Stimulated activated naive B cell treated with anti-CD40 and anti-IgM and Interleukin-4, amounts not matched to agents 10 μg/mL and 1 μg/mL and 100 μg/mL, for 72 hours (primary cell): Measurements from ENCODE around the gene CRK.
"Not testable (repeated sequence)": the region's sequence is repeated elsewhere in the genome, so short reads cannot be mapped to it uniquely, and the experiment has no call there.

Experiments
- ATAC-seq, 2 donors: fragments of 150-1000 bp; cut with Tn5 transposase; replicated peaks; 2 replicates each; pipeline ENCODE4 v1.10.0; 2021; ENCODE audit warnings: moderate library complexity in 1 of 2
- DNase-seq: peaks from one replicate; pipeline ENCODE4 v3.0.0; 2021
- H3K27ac Mint-ChIP-seq: one replicate; pipeline ENCODE4 v1.8.0; 2022; ENCODE audit warnings: mild to moderate bottlenecking, mixed read lengths
- H3K27me3 Mint-ChIP-seq, 2 donors: one replicate each; pipeline ENCODE4 v1.8.0; 2022; ENCODE audit warnings: mixed read lengths in 2 of 2
- H3K36me3 Mint-ChIP-seq, 2 donors: one replicate each; pipeline ENCODE4 v1.8.0; 2022; ENCODE audit warnings: mixed read lengths in 2 of 2, mild to moderate bottlenecking in 1 of 2
- H3K4me1 Mint-ChIP-seq, 2 donors: one replicate each; pipeline ENCODE4 v1.8.0; 2022; ENCODE audit warnings: mixed read lengths in 2 of 2, mild to moderate bottlenecking in 1 of 2
- H3K4me3 Mint-ChIP-seq, 2 donors: one replicate each; pipeline ENCODE4 v1.8.0; 2022; ENCODE audit warnings: mild to moderate bottlenecking in 2 of 2, mixed read lengths in 2 of 2, moderate library complexity in 1 of 2
- H3K9me3 Mint-ChIP-seq, 2 donors: one replicate each; pipeline ENCODE4 v1.8.0; 2022; ENCODE audit warnings: mixed read lengths in 2 of 2, mild to moderate bottlenecking in 1 of 2

Gene CRK

DNA sequence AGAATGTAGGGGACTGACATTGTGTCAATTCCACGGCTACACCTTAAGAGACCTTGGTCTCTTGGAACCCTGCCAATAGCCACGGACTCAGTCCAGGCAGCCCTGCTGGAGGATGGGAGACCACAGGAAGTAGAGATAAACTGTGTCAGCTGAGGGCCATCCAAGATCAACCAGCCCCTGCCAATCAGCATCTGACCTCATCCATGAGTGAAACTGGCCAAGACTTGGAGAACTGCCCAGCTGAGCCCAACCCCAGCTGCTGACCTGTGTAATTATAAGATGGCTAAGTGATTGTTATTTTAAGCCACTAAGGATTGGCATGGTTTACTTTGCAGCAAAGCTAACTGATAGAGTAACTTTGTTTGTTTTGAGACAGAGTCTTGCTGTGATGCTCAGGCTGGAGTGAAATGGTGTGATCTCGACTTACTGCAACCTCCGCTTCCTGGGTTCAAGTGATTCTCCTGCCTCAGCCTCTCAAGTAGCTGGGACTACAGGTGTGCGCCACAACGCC lies 42.7 kb downstream of the CRK start:
- H3K4me3 Mint-ChIP-seq, result no peak overlapping the region
- peaks cover 0 to 2% of the 10 kb centered on the region in 2 donors for H3K4me1 Mint-ChIP-seq
- no peaks in the 10 kb centered on the region for H3K9me3 Mint-ChIP-seq
- no peak for ATAC-seq
- peaks cover 8 to 12% of the 10 kb centered on the region in 2 donors for H3K36me3 Mint-ChIP-seq
- no peak for DNase-seq
- H3K27ac Mint-ChIP-seq, result no peak overlapping the region
- H3K27me3 Mint-ChIP-seq, result no peaks in the 10 kb centered on the region

DNA sequence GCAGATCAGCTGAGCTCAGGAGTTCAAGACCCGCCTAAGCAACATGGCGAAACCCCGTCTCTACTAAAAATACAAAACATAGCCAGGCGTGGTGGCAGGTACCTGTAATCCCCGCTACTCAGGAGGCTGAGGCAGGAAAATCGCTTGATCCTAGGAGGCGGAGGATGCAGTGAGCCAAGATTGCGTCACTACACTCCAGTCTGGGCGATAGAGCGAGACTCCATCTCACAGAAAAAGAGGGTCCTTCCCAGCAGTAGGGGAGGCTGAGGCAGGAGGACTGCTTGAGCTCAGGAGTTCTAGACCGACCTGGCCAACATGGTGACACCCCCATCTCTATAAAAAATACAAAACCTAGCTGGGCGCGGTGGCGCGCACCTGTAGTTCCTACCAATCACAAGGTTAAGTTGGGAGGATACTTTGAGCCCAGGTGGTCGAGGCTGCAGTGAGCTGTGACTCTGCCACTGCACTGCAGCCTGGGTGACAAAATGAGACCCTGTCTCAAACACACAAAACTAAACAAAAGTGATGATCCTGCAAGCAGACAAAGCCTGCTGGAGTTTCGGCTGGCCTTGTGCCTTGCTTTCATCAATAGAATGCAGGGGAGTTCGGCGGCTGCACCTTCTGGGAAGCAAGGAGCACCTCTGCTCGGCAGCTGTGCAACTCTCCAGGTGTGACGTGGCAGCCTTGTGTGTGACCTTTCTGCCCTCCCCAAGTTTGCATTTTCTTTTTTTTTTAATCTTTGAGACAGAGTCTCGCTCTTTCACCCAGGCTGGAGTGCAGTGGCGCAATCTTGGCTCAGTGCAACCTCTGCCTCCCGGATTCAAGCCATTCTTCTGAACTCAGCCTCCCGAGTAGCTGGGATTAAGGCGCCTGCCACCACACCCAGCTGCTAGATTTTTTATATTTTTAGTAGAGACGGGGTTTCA lies 43.6 kb downstream of the CRK start:
- peaks cover 4 to 7% of the 10 kb centered on the region in 2 donors for H3K36me3 Mint-ChIP-seq
- peaks cover 0 to 2% of the 10 kb centered on the region in 2 donors for H3K4me1 Mint-ChIP-seq
- ATAC-seq, result no peak
- no peak overlapping the region for H3K4me3 Mint-ChIP-seq
- H3K27me3 Mint-ChIP-seq, result no peaks in the 10 kb centered on the region
- no peak for DNase-seq
- no peak overlapping the region for H3K27ac Mint-ChIP-seq
- no peaks in the 10 kb centered on the region for H3K9me3 Mint-ChIP-seq

DNA sequence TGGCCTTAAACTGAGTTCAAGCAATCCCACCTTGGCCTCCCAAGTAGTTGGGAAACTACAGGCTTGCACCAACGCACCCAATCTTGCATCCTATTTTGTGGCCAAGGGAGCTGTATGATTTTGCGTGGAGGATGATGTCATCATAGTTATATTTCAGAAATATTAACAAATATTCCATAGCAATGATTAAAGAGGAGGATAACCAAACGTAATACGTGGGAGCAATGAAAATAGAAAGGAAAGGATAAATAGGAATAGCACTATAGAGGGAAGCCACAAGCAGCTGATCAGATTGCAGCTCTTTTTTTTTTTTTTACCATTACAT lies 53.8 kb downstream of the CRK start:
- Mint-ChIP-seq H3K4me1 (peaks cover 11 to 15% of the 10 kb centered on the region in 2 donors), H3K27me3 (no peaks in the 10 kb centered on the region), H3K27ac (no peak overlapping the region), H3K36me3 (peaks cover 14 to 26% of the 10 kb centered on the region in 2 donors), H3K9me3 (no peaks in the 10 kb centered on the region), H3K4me3 (no peak overlapping the region)
- DNase-seq, result no peak
- ATAC-seq, result no peak

- Mint-ChIP-seq H3K36me3 (peaks cover 17 to 40% of the 10 kb centered on the region in 2 donors), H3K4me3 (peak within 1 kb of the TSS; percentile 99 to 100), H3K4me1 (peaks cover 16 to 35% of the 10 kb centered on the region in 2 donors), H3K9me3 (no peaks in the 10 kb centered on the region), H3K27ac (peak within 1 kb of the TSS; percentile 100), H3K27me3 (no peaks in the 10 kb centered on the region)
- ATAC-seq, result peak; percentile 92 to 94
- DNase-seq, result peak; percentile 95
These were observed 56.1 kb downstream of the CRK start, which contains the start of gene YWHAE for GRCh38 chr17:1399679-1400512. YWHAE (minus strand) TSS chr17:1400222; CDS start chr17:1400110, 112 bp downstream.

- H3K4me1 Mint-ChIP-seq, result peaks cover 16 to 43% of the 10 kb centered on the region in 2 donors
- H3K4me3 Mint-ChIP-seq, result peak overlapping the region; percentile 99 to 100
- no peaks in the 10 kb centered on the region for H3K27me3 Mint-ChIP-seq
- H3K9me3 Mint-ChIP-seq, result no peaks in the 10 kb centered on the region
- peak; percentile 33 to 43 for ATAC-seq
- H3K27ac Mint-ChIP-seq, result peak overlapping the region; percentile 100
- no peak for DNase-seq
- peaks cover 19 to 40% of the 10 kb centered on the region in 2 donors for H3K36me3 Mint-ChIP-seq
These were observed 56.9 kb downstream of the CRK start for GRCh38 chr17:1398931-1399678.

GRCh38 chr17:1398028-1398427 lies 58.0 kb downstream of the CRK start:
- H3K27me3 Mint-ChIP-seq, result no peaks in the 10 kb centered on the region
- peaks cover 20 to 54% of the 10 kb centered on the region in 2 donors for H3K4me1 Mint-ChIP-seq
- DNase-seq (no peak), ATAC-seq (no peak)
- peak overlapping the region; percentile 100 for H3K27ac Mint-ChIP-seq
- H3K9me3 Mint-ChIP-seq, result no peaks in the 10 kb centered on the region
- H3K36me3 Mint-ChIP-seq, result peaks cover 19 to 40% of the 10 kb centered on the region in 2 donors
- H3K4me3 Mint-ChIP-seq, result peak overlapping the region; percentile 99 to 100

GRCh38 chr17:1395876-1396665 lies 60.0 kb downstream of the CRK start:
- H3K4me3 Mint-ChIP-seq, H3K27ac Mint-ChIP-seq: not testable (repeated sequence)

DNA sequence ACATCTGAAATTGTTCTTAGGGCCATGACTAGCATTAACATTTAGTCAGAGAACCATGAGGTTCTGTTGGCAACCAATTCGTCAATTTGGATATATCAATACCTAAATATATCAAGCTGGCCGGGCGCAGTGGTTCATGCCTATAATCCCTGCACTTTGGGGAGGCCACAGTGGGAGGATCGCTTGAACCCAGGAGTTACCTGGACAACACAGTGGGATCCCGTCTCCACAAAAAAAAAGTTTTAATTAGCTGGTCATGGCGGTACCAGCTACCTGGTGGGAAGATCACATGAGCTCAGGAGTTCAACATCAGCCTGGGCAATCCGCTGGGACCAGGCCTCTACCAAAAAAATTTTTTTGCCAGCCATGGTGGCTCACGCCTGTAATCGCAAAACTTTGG lies 64.5 kb downstream of the CRK start:
- ATAC-seq, result no peak
- H3K27me3 Mint-ChIP-seq, result no peaks in the 10 kb centered on the region
- H3K36me3 Mint-ChIP-seq, result peaks cover 17 to 29% of the 10 kb centered on the region in 2 donors
- peaks cover 22 to 77% of the 10 kb centered on the region in 2 donors for H3K4me1 Mint-ChIP-seq
- no peaks in the 10 kb centered on the region for H3K9me3 Mint-ChIP-seq
- DNase-seq, result no peak
- H3K4me3 Mint-ChIP-seq, result no peak overlapping the region
- peak overlapping the region; percentile 31 for H3K27ac Mint-ChIP-seq

More at GRCh38 chr17:1395876-1396665, 60.0 kb downstream of the CRK start:
- not testable (repeated sequence) for H3K9me3 Mint-ChIP-seq, DNase-seq, H3K27me3 Mint-ChIP-seq, ATAC-seq
- Mint-ChIP-seq H3K4me1 (peaks cover 26 to 71% of the 10 kb centered on the region in 2 donors), H3K36me3 (peaks cover 26 to 47% of the 10 kb centered on the region in 2 donors)

DNA sequence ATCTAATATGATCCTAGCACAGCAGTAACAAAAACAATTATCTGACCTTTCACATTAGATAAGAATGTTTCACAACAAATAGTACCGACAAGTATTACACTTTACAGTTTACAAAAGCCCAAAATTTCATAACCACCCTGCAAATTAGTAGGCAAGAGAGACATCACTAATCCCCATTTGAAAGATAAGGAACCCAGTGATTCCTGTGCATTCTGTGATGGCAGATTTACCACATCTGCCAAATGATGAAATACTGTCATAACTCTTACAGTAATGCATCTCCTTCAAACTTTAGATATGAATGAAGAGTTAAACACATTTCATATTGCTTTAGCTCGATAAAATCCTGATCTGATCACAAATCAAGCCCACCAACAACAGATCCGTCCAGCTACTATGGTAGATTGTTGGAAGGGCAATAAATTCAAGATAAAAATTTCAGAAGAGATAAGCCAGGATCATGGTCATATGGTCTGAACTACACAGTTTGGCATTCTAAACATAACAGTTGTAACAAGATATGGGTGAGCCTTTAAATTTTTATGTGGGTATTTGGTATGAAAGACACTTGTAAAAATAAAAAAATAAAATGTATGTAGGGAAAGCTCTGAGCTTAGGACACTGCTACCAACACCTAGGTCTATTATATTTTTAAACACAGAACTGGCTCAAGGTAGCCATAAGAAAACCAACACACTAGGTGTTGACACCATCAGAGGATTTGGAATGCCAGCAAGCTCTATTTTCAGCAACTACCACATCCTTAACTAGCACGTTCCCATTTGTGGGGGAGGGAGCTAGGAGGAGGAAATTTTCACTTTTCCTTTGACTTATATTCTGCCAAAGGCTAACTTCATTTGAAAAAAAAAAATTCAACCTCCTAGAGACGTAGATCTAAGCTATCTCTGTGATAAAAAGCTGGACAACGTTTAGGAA lies 65.3 kb downstream of the CRK start:
- no peak for ATAC-seq
- H3K4me3 Mint-ChIP-seq, result peak overlapping the region in 1 of 2 donors; percentile 8
- H3K27ac Mint-ChIP-seq, result peak overlapping the region; percentile 0
- peaks cover 14 to 21% of the 10 kb centered on the region in 2 donors for H3K36me3 Mint-ChIP-seq
- H3K9me3 Mint-ChIP-seq, result no peaks in the 10 kb centered on the region
- H3K4me1 Mint-ChIP-seq, result peaks cover 22 to 80% of the 10 kb centered on the region in 2 donors
- DNase-seq, result no peak
- H3K27me3 Mint-ChIP-seq, result no peaks in the 10 kb centered on the region

GRCh38 chr17:1387490-1388227 lies 68.4 kb downstream of the CRK start:
- H3K27me3 Mint-ChIP-seq, H3K27ac Mint-ChIP-seq, H3K9me3 Mint-ChIP-seq, DNase-seq, ATAC-seq, H3K4me3 Mint-ChIP-seq: not testable (repeated sequence)
- Mint-ChIP-seq H3K4me1 (peaks cover 21 to 65% of the 10 kb centered on the region in 2 donors), H3K36me3 (peaks cover 15 to 18% of the 10 kb centered on the region in 2 donors)

- not testable (repeated sequence) for H3K9me3 Mint-ChIP-seq, DNase-seq, H3K27me3 Mint-ChIP-seq, H3K27ac Mint-ChIP-seq, ATAC-seq, H3K4me3 Mint-ChIP-seq
- peaks cover 10 to 12% of the 10 kb centered on the region in 2 donors for H3K36me3 Mint-ChIP-seq
- H3K4me1 Mint-ChIP-seq, result peaks cover 17 to 61% of the 10 kb centered on the region in 2 donors
These were observed 69.3 kb downstream of the CRK start for GRCh38 chr17:1386675-1387190.
